ENCODE measurements around the gene PKNOX2. TPM values are rescaled to one million over a fixed set of nuclear protein-coding genes. Genes with fewer than 3 reads are reported as not detected.

PKNOX2 gene
- total and polyA plus RNA-seq, 2 of the 4 experiments (the other 2 are of a cell fraction): 0.72 to 2.3 TPM

DNA sequence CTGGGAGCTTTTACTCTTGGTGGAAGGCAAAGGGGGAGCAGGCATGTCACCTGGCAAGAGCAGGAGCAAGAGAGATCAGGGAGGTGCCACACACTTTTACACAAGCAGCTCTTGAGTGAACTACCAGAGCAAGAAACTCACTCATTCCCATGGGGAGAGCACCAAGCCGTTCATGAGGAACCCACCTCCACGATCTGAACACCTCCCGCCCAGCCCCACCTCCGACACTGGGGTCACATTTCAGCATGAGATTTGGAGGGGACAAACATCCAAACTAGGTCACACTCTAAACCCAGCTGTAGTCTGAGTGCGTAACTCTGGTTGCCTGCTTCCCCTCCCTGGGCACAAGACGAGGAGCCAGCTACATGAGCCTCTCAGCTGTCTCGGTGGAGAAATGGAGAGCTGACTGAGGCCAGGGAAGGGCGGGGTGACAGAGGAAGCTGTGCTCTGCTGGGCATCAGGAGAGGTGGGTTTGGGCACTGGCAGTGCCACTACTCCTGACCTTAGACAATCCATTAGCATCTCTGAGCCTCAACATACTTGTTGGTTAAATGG, 134.6 kb downstream of the PKNOX2 start:
- Histone ChIP-seq H2BK120ac (ENCODE audit: low read depth, low read length) (no peak overlapping the region), H3K4me2 (ENCODE audit: low read depth, low read length) (no peak overlapping the region), H3K9me3 (ENCODE audit: control insufficient read depth, insufficient read depth, low read length) (no peaks in the 10 kb centered on the region), H4K20me1 (ENCODE audit: insufficient read depth, low read length) (no peaks in the 10 kb centered on the region), H2BK5ac (ENCODE audit: low read depth, low read length, poor library complexity, severe bottlenecking) (no peak overlapping the region), H3K9ac (ENCODE audit: low read depth, low read length) (no peak overlapping the region), H3K79me1 (ENCODE audit: low read depth in 1 of 2, low read length in 2 of 2) (no peaks in the 10 kb centered on the region), H4K5ac (ENCODE audit: low read depth, low read length) (no peak overlapping the region), H3K27me3 (ENCODE audit: control insufficient read depth, insufficient read depth, low read length) (peaks cover 5% of the 10 kb centered on the region; the same call in 1 of the 2 replicates), H3K18ac (ENCODE audit: low read depth, low read length) (no peak overlapping the region), H3K56ac (ENCODE audit: extremely low read depth, insufficient read depth, low read length) (no peak overlapping the region), H3K23ac (ENCODE audit: low read depth, low read length) (no peak overlapping the region), H2AFZ (replicated peaks; ENCODE audit: low read length, poor library complexity) (no peak overlapping the region), H2AK5ac (ENCODE audit: low read depth, low read length) (no peak overlapping the region), H2AK9ac (replicated peaks; ENCODE audit: low read depth, low read length, poor library complexity) (no peak overlapping the region), H3K36me3 (ENCODE audit: control insufficient read depth, insufficient read depth, low read length) (no peaks in the 10 kb centered on the region), H3K4me1 (ENCODE audit: control insufficient read depth, insufficient read depth, low read length) (peaks cover 4% of the 10 kb centered on the region; the same call in 1 of the 2 replicates), H2BK15ac (ENCODE audit: low read depth, low read length) (no peak overlapping the region), H3K4me3 (ENCODE audit: insufficient read depth, low read depth, low read length) (no peak overlapping the region), H3K9me1 (ENCODE audit: insufficient read depth, low read length) (no peaks in the 10 kb centered on the region; the same call in 1 of the 2 replicates), H2BK20ac (ENCODE audit: low read depth, low read length) (no peak overlapping the region), H3K14ac (replicated peaks; ENCODE audit: low read depth, low read length) (no peak overlapping the region), H4K8ac (ENCODE audit: low read depth in 2 of 2, low read length in 2 of 2) (no peak overlapping the region), H3K4ac (ENCODE audit: low read depth, low read length) (no peak overlapping the region), H4K91ac (ENCODE audit: insufficient read depth, low read depth, low read length) (no peak overlapping the region), H3K27ac (ENCODE audit: insufficient read depth, low read length) (no peak overlapping the region)
- no TSS peak for BruUV-seq (replicated peaks)
- DNase-seq (no peak), ATAC-seq (ENCODE audit: low read depth) (no peak)
- TF ChIP-seq BHLHE40 (IDR thresholded peaks at IDR 0.05; ENCODE audit: low read depth, low read length) (no peak), CTCF (conservative IDR thresholded peaks at IDR 0.05; ENCODE audit: low read depth, low read length) (no peak), RCOR1 (IDR thresholded peaks at IDR 0.05; ENCODE audit: insufficient replicate concordance, low read length) (no peak), NFE2L2 (IDR thresholded peaks at IDR 0.05; ENCODE audit: low read depth, low read length) (no peak), FOS (IDR thresholded peaks at IDR 0.05; ENCODE audit: low read depth, low read length) (no peak), MXI1 (IDR thresholded peaks at IDR 0.05; ENCODE audit: borderline replicate concordance, low read depth, low read length) (no peak), MAZ (IDR thresholded peaks at IDR 0.05; ENCODE audit: borderline replicate concordance, low read depth, low read length) (no peak), SMC3 (IDR thresholded peaks at IDR 0.05; ENCODE audit: low read depth, low read length) (no peak), MAFK (IDR thresholded peaks at IDR 0.05; ENCODE audit: low read depth, low read length) (no peak), CEBPB (IDR thresholded peaks at IDR 0.05; ENCODE audit: low read depth, low read length) (no peak)
- intact Hi-C loops (cut with micrococcal nuclease) (no loop called here), in situ Hi-C loops (cut with MboI; ENCODE audit: low sequenced_read_pairs) (no loop called here), dilution Hi-C loops (cut with HindIII; ENCODE audit: low sequenced_read_pairs, unreplicated experiment) (no loop called here)
- WGBS, 2 experiments (ENCODE audit: extremely low coverage in 2 of 2, insufficient read length in 1 of 2): no CpG with 5 or more reads among the region's 8 CpGs
- CTCF ChIA-PET: no interaction called here
- POLR2A ChIA-PET (ENCODE audit: unreplicated experiment): no interaction called here

Measured in IMR-90 (cell line).